ENCODE data around the gene CFAP58. TPM values are rescaled to one million over a fixed set of nuclear protein-coding genes. Genes with fewer than 3 reads are reported as not detected.

Gene CFAP58
- total and polyA plus RNA-seq, 2 of the 13 experiments (the other 11 are each of a cell fraction or from before 2014, with no cell fraction given): 0.03 TPM; not detected in 1

DNA sequence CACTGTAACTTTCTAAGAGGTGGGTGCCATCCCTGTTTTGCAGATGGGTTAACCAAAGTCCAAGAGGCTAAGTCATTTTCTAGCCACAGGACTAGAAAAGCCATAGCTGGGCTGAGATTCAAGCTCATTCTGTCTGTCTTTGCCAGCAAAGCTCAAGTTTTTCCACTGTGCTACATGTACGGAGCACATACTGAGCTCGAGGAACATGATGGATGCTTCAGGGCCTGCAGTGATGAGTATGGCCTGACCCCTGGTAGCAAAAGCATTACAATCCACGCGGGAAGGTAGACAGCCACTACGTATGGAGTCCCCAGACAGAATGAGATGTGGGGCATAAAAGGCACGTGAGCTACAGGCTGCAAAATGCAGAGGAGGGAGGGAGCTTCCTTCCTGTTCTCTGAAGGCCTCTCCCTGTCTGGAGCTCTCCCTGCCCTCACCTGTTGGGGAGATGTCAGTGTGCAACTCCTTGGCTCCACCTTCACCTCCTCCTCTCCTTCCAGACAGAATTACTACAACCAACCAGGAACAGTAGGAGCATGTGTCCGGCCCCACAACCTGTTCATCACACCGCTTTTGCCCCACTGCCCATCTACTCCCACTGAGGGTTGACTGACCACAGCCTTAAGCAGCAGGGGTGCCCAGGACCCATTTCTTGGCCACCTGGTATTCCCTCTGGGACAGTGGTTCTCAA, 31.8 kb upstream of the CFAP58 start:
- ChIA-PET CTCF (ENCODE audit: low intra/inter-chr PET ratio, low total read pairs) (no interaction called here), POLR2A (no interaction called here)
- WGBS (ENCODE audit: low lambda C conversion rate): 96% methylated on average over 8 of the region's 8 CpGs
- TF ChIP-seq NFKBIZ (CRISPR knock-in tag; IDR thresholded peaks at IDR 0.05) (no peak), KLF11 (CRISPR knock-in tag; IDR thresholded peaks at IDR 0.05) (no peak), ZNF382 (CRISPR knock-in tag; IDR thresholded peaks at IDR 0.05; ENCODE audit: borderline replicate concordance) (no peak), FOXA1 (IDR thresholded peaks at IDR 0.05) (no peak), FOXA1 (CRISPR knock-in tag; IDR thresholded peaks at IDR 0.05) (no peak), ZMYM3 (CRISPR knock-in tag; IDR thresholded peaks at IDR 0.05) (no peak)
- TF ChIP-seq, protein P1, sequence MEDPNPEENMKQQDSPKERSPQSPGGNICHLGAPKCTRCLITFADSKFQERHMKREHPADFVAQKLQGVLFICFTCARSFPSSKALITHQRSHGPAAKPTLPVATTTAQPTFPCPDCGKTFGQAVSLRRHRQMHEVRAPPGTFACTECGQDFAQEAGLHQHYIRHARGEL (CRISPR knock-in tag; IDR thresholded peaks at IDR 0.05): no peak
- TF ChIP-seq, protein P2, sequence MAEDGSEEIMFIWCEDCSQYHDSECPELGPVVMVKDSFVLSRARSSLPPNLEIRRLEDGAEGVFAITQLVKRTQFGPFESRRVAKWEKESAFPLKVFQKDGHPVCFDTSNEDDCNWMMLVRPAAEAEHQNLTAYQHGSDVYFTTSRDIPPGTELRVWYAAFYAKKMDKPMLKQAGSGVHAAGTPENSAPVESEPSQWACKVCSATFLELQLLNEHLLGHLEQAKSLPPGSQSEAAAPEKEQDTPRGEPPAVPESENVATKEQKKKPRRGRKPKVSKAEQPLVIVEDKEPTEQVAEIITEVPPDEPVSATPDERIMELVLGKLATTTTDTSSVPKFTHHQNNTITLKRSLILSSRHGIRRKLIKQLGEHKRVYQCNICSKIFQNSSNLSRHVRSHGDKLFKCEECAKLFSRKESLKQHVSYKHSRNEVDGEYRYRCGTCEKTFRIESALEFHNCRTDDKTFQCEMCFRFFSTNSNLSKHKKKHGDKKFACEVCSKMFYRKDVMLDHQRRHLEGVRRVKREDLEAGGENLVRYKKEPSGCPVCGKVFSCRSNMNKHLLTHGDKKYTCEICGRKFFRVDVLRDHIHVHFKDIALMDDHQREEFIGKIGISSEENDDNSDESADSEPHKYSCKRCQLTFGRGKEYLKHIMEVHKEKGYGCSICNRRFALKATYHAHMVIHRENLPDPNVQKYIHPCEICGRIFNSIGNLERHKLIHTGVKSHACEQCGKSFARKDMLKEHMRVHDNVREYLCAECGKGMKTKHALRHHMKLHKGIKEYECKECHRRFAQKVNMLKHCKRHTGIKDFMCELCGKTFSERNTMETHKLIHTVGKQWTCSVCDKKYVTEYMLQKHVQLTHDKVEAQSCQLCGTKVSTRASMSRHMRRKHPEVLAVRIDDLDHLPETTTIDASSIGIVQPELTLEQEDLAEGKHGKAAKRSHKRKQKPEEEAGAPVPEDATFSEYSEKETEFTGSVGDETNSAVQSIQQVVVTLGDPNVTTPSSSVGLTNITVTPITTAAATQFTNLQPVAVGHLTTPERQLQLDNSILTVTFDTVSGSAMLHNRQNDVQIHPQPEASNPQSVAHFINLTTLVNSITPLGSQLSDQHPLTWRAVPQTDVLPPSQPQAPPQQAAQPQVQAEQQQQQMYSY (CRISPR knock-in tag; IDR thresholded peaks at IDR 0.05): no peak
- TF ChIP-seq, protein P3, sequence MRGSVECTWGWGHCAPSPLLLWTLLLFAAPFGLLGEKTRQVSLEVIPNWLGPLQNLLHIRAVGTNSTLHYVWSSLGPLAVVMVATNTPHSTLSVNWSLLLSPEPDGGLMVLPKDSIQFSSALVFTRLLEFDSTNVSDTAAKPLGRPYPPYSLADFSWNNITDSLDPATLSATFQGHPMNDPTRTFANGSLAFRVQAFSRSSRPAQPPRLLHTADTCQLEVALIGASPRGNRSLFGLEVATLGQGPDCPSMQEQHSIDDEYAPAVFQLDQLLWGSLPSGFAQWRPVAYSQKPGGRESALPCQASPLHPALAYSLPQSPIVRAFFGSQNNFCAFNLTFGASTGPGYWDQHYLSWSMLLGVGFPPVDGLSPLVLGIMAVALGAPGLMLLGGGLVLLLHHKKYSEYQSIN (CRISPR knock-in tag; IDR thresholded peaks at IDR 0.05; ENCODE audit: borderline replicate concordance): no peak
- H3K4me3 ChIP-seq (replicated peaks in 1 of 3; ENCODE audit: insufficient read depth in 1 of 3, low read depth in 2 of 3, low read length in 3 of 3): no peak overlapping the region
- no peak overlapping the region for H3K27ac ChIP-seq (ENCODE audit: extremely low read length, insufficient read depth, low read length)
- 0 out of 2 replicates have a peak, but pooled peaks cover 3% of the 10 kb centered on the region for H4K20me1 ChIP-seq (ENCODE audit: insufficient read depth, low read length)
- no peaks in the 10 kb centered on the region for H3K9me3 ChIP-seq (ENCODE audit: low read length)
- no peak overlapping the region for H3K9ac ChIP-seq (ENCODE audit: insufficient read depth, low read depth, low read length)
- H3K27me3 ChIP-seq (ENCODE audit: control insufficient read depth in 1 of 2, insufficient read depth in 2 of 2, low read length in 2 of 2): no peaks in the 10 kb centered on the region
- intact Hi-C loops (cut with micrococcal nuclease; ENCODE audit: unreplicated experiment) (no loop called here), in situ Hi-C loops (cut with HindIII; ENCODE audit: extremely low pct_ligation_motif_present, low pct_unique_long_range_greater_than_20kb) (no loop called here)
- no TSS peak for BruUV-seq (replicated peaks)
- DNase-seq (ENCODE audit: low spot score) (no peak), FAIRE-seq (no peak), ATAC-seq (no peak)
- H3K4me1 ChIP-seq (ENCODE audit: insufficient read depth, low read length): no peaks in the 10 kb centered on the region
- no peak overlapping the region for H2AFZ ChIP-seq (ENCODE audit: low read length)
- no peaks in the 10 kb centered on the region for H3K36me3 ChIP-seq (replicated peaks in 1 of 2; ENCODE audit: control insufficient read depth in 1 of 2, insufficient read depth in 2 of 2, low read length in 2 of 2)
- H3K4me2 ChIP-seq (ENCODE audit: low read depth, low read length): no peak overlapping the region
- H3K79me2 ChIP-seq (ENCODE audit: insufficient read depth, low read length): no peaks in the 10 kb centered on the region
